ENCODE data around the gene PTPN9.
"Not testable (repeated sequence)": the region's sequence is repeated elsewhere in the genome, so short reads cannot be mapped to it uniquely, and the experiment has no call there.

The PTPN9 gene

DNA sequence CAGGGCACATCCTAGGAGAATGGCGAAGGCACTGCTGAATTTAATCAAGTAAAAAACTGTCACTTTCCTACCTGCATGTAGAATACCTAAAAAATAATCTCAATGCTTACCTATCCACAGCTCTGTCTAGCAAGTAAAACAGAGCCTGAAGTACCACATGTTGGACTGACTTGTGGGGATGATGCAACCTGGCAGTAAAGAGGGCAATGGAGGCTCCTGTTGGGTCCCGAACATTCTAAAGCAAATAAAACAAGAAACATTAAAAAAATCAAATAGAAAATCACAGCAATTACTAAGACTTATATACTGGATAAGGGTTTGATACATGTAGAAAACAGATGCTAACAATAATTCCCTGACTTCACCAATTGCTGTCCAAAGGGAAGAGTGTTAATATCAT is 56.1 kb downstream of the PTPN9 start:
- Mint-ChIP-seq H3K27me3 (ENCODE audit: low read depth) (no peaks in the 10 kb centered on the region), H3K4me3 (no peak overlapping the region), H3K4me1 (no peaks in the 10 kb centered on the region), H3K9me3 (no peaks in the 10 kb centered on the region), H3K36me3 (ENCODE audit: low read depth) (peaks cover 61% of the 10 kb centered on the region), H3K27ac (no peak overlapping the region)
- TF ChIP-seq, protein P1, sequence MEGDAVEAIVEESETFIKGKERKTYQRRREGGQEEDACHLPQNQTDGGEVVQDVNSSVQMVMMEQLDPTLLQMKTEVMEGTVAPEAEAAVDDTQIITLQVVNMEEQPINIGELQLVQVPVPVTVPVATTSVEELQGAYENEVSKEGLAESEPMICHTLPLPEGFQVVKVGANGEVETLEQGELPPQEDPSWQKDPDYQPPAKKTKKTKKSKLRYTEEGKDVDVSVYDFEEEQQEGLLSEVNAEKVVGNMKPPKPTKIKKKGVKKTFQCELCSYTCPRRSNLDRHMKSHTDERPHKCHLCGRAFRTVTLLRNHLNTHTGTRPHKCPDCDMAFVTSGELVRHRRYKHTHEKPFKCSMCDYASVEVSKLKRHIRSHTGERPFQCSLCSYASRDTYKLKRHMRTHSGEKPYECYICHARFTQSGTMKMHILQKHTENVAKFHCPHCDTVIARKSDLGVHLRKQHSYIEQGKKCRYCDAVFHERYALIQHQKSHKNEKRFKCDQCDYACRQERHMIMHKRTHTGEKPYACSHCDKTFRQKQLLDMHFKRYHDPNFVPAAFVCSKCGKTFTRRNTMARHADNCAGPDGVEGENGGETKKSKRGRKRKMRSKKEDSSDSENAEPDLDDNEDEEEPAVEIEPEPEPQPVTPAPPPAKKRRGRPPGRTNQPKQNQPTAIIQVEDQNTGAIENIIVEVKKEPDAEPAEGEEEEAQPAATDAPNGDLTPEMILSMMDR (IDR thresholded peaks at IDR 0.05; ENCODE audit: unreplicated experiment in 3 of 3): no peak

DNA sequence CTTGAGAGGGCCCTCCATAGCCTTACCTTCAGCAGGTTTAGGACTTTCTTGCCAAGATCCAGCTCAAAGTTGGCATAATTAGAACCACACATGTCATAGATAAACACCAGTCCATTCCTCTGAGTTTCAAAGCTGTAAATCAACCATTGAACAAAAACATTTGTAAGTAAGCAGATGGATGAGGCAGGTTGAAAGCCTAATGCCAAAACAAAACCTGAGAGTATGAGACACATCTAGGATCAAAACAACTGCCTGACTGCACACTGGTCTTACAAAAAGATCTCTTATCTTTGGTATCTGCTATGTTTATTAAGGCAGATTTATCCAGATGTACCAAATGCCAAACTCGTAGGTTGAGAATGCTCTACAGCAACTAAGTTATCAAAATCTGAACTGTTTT is 61.9 kb downstream of the PTPN9 start:
- Mint-ChIP-seq H3K36me3 (ENCODE audit: low read depth) (peaks cover 59% of the 10 kb centered on the region), H3K27ac (no peak overlapping the region), H3K9me3 (no peaks in the 10 kb centered on the region), H3K4me1 (no peaks in the 10 kb centered on the region), H3K27me3 (ENCODE audit: low read depth) (no peaks in the 10 kb centered on the region), H3K4me3 (no peak overlapping the region)
- TF ChIP-seq, protein P1 (IDR thresholded peaks at IDR 0.05; ENCODE audit: unreplicated experiment in 3 of 3): no peak

DNA sequence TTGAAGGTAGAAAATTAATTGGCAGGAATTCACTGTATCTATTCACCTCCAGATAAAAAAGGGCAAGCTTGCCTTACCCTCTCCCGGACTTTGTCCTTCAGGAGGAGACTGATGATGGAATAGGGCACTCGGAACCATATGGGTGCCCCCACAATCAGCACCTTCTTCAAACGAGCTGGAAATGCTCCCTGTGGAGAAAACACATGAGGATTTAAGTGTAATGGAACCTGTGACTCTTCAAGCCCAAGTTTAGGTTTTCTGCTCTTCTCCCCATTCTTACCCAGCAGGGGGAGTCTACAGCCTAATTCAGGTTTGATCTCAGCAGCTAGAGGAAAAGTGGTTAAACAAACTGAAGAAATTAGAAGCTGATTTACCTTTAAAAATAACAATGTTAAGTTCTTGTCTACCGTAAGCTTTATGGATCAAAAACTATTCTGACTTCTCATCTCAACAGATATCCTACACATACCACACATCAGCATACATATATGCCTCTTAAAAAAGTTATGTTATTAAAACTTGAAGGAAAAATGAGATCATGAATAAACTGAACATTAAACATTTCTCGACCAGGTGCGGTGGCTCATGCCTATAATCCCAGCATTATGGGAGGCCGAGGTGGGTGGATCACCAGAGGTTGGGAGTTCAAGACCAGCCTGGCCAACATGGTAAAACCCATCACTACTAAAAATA is 70.1 kb downstream of the PTPN9 start:
- Mint-ChIP-seq H3K36me3 (ENCODE audit: low read depth) (peaks cover 50% of the 10 kb centered on the region), H3K9me3 (peaks cover 6% of the 10 kb centered on the region), H3K4me1 (no peaks in the 10 kb centered on the region), H3K4me3 (no peak overlapping the region), H3K27me3 (ENCODE audit: low read depth) (no peaks in the 10 kb centered on the region), H3K27ac (no peak overlapping the region)
- TF ChIP-seq, protein P1 (IDR thresholded peaks at IDR 0.05; ENCODE audit: unreplicated experiment in 3 of 3): peak; percentile 39 to 51 (median 51)

DNA sequence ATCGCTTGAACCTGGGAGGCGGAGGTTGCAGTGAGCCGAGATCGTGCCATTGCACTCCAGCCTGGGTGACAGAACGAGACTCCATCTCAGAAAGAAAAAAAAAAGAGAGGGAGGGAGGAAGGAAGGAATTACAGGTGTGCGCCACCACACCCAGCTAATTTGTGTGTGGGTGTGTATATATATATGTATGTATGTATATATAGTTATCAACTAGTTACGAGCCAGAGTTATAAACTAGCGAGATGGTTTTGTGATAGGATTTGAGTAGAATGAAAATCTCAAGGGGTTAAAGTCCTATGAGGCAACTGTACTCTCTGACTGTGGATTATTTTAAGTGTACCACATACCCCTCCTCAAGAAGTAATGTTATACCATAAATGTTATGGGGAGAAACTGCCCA is 76.8 kb downstream of the PTPN9 start:
- Mint-ChIP-seq H3K4me1 (no peaks in the 10 kb centered on the region), H3K27ac (no peak overlapping the region), H3K27me3 (ENCODE audit: low read depth) (peaks cover 3% of the 10 kb centered on the region), H3K4me3 (no peak overlapping the region), H3K9me3 (peaks cover 15% of the 10 kb centered on the region), H3K36me3 (ENCODE audit: low read depth) (peaks cover 60% of the 10 kb centered on the region)
- TF ChIP-seq, protein P1 (IDR thresholded peaks at IDR 0.05; ENCODE audit: unreplicated experiment in 3 of 3): no peak

DNA sequence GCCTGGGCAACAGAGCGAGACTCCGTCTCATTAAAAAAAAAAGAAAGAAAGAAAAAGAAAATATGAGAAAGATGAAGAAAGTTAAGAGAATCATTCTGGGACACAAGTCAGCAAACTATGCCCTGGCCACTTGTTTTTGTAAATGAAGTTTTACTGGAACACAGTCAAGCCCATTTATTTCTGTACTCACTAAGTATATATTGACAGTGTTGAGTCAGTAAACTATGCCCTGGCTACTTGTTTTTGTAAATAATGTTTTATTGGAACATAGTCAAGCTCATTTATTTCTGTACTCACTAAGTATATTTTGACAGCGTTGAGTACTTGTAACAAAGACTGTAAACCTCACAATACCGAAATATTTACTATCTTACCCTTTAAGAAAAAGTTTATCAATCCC is 85.4 kb downstream of the PTPN9 start:
- TF ChIP-seq, protein P1 (IDR thresholded peaks at IDR 0.05; ENCODE audit: unreplicated experiment in 3 of 3): no peak
- no peak overlapping the region for H3K4me3 Mint-ChIP-seq
- peaks cover 2% of the 10 kb centered on the region for H3K9me3 Mint-ChIP-seq
- no peak overlapping the region for H3K27ac Mint-ChIP-seq
- H3K27me3 Mint-ChIP-seq (ENCODE audit: low read depth): no peaks in the 10 kb centered on the region
- peaks cover 59% of the 10 kb centered on the region for H3K36me3 Mint-ChIP-seq (ENCODE audit: low read depth)
- no peaks in the 10 kb centered on the region for H3K4me1 Mint-ChIP-seq

DNA sequence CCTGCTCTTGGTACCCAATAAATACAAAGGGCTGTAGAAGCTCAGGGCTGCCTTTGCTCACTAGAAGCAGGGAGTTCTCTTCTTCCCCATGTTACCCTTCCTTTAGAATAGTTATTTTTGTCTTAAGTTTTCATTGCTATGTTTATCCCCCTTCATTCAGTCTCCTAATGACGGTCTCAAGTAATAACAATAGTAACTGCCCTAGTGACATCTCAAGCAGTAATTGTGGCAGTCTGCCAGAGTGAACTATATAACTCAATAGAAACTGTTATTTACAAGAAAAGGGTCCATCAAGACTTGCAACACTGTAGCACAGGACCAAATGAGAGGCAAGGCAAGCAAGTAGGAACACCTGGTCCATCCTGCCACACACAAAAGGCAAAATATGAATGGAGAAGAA is 95.2 kb downstream of the PTPN9 start:
- Mint-ChIP-seq H3K4me3 (no peak overlapping the region), H3K27ac (no peak overlapping the region), H3K9me3 (peaks cover 29% of the 10 kb centered on the region), H3K36me3 (ENCODE audit: low read depth) (peaks cover 62% of the 10 kb centered on the region), H3K27me3 (ENCODE audit: low read depth) (no peaks in the 10 kb centered on the region), H3K4me1 (no peaks in the 10 kb centered on the region)
- TF ChIP-seq, protein P1 (IDR thresholded peaks at IDR 0.05; ENCODE audit: unreplicated experiment in 3 of 3): no peak

DNA sequence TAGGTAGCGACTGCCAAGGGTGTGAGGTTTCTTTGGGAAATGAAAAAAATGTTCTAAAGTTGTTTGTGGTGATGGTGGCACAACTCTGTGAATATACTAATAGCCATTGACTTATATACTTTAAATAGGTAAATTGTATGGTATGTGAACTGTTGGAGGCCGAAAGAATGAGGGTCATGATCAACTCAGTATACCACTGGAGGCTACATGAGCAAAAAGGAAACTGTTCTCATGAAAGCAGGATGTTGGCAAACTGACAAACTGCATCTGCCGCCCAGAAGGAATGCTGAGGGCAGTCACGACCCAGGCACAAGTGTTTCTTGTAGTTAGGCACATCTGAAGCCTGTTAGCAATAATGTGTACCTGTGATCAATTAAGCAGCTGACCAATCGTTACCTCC is 95.6 kb downstream of the PTPN9 start:
- H3K4me3 Mint-ChIP-seq; H3K27ac Mint-ChIP-seq; H3K27me3 Mint-ChIP-seq (ENCODE audit: low read depth); H3K4me1 Mint-ChIP-seq: not testable (repeated sequence)
- Mint-ChIP-seq H3K9me3 (peaks cover 29% of the 10 kb centered on the region), H3K36me3 (ENCODE audit: low read depth) (peaks cover 64% of the 10 kb centered on the region)
